Colonic mucosa (tissue), 4 donors: ENCODE results near the gene ATP6AP1. TPM values are rescaled to one million over a fixed set of nuclear protein-coding genes. Genes with fewer than 3 reads are reported as not detected.

Source experiments
- DNase-seq: peaks from one replicate; pipeline ENCODE4 v3.0.0-alpha.2; 2020
- H3K27ac ChIP-seq: fragments of 200-600 bp; one replicate; pipeline ENCODE4 v1.8.0; 2021
- H3K27me3 ChIP-seq: fragments of 200-600 bp; one replicate; pipeline ENCODE4 v1.8.0; 2021
- H3K36me3 ChIP-seq: fragments of 200-600 bp; one replicate; pipeline ENCODE4 v1.8.0; 2021
- H3K4me1 ChIP-seq: fragments of 200-600 bp; one replicate; pipeline ENCODE4 v1.8.0; 2021; ENCODE audit warnings: mild to moderate bottlenecking
- H3K4me3 ChIP-seq: fragments of 200-600 bp; one replicate; pipeline ENCODE4 v1.8.0; 2021
- H3K9ac ChIP-seq, 2 donors: one replicate each; pipeline ENCODE4 v1.7.0; 2013; ENCODE audit warnings: control low read depth in 2 of 2, low read depth in 2 of 2, low read length in 2 of 2
- H3K9me3 ChIP-seq: fragments of 200-600 bp; one replicate; pipeline ENCODE4 v1.8.0; 2021
- CTCF ChIP-seq: fragments of 200-600 bp; IDR thresholded peaks from one replicate; pipeline ENCODE4 v1.8.0; 2022; ENCODE audit warnings: antibody characterized with exemption, mild to moderate bottlenecking
- intact Hi-C: fragments of 100-400 bp; cut with DNase I; formaldehyde crosslinking; loops from one replicate; pipeline ENCODE4 v1.14.1; 2022
- total RNA-seq, 2 donors: library from RNA; stranded (reverse); fragmentation: NEBNext Ultra II Directional in 1 of 2; extraction: Animal tissue kit (Norgen Biotek cat#: 25700) in 1 of 2; gene quantifications; one replicate each; pipeline ENCODE4 v1.2.1, GENCODE V29; 2021
- donor health status: healthy.
- donor health status: DM: no; HTN: no; CAD: no.
- donor health status: DM: no; HTN: no; CAD: no.

ATP6AP1 gene
- total RNA-seq, 2 donors from 2014 or later, result 86.3 to 96.9 TPM

DNA sequence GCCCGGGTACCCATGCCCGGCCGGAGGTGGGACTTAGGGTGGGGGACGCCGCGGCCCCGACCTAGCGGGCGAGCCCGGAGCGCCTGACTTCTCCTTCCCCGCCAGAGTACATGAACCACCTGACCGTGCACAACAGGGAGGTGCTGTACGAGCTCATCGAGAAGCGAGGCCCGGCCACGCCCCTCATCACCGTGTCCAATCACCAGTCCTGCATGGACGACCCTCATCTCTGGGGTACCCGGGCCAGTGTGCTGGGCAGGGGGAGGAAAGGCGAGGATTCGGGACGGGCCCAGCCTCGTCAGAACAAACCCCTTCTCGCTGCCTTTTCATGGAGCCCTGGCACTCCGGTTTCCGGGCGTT lies 16.5 kb upstream of the ATP6AP1 start:
- no peaks in the 10 kb centered on the region for H3K4me1 ChIP-seq
- H3K9me3 ChIP-seq, result no peaks in the 10 kb centered on the region
- peak overlapping the region; percentile 81 to 84 for H3K9ac ChIP-seq
- H3K4me3 ChIP-seq, result peak overlapping the region; percentile 72
- no peak for TF ChIP-seq CTCF
- DNase-seq, result peak; percentile 79
- H3K27me3 ChIP-seq, result no peaks in the 10 kb centered on the region
- H3K36me3 ChIP-seq, result no peaks in the 10 kb centered on the region
- intact Hi-C loops, result no loop called here
- H3K27ac ChIP-seq, result peak overlapping the region; percentile 89

DNA sequence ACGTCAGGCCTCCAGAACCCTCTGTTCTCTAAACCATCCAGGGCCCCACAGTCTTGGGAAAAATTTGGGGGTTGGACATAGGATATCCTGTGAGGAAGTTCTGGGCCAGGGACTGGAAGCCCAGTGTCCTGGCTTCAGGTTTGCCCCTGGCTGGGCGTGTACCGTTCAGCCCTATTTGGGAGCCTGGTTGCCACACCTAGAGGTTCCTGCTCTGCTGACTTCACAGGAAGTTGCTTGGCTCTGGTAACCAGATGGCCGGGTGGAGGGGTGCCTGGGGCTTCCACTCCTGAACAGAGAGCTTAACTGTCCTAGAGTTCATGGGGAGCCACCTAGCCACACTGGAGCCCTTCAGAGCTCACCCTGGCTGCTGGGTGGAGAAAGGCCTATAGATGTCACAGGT lies 16.0 kb upstream of the ATP6AP1 start:
- no peaks in the 10 kb centered on the region for H3K27me3 ChIP-seq
- intact Hi-C loops, result no loop called here
- H3K4me1 ChIP-seq, result no peaks in the 10 kb centered on the region
- peak overlapping the region; percentile 89 for H3K27ac ChIP-seq
- no peaks in the 10 kb centered on the region for H3K9me3 ChIP-seq
- H3K4me3 ChIP-seq, result peak overlapping the region; percentile 72
- H3K9ac ChIP-seq, result peak overlapping the region; percentile 81 to 84
- no peak for TF ChIP-seq CTCF
- H3K36me3 ChIP-seq, result no peaks in the 10 kb centered on the region
- peak; percentile 41 for DNase-seq

DNA sequence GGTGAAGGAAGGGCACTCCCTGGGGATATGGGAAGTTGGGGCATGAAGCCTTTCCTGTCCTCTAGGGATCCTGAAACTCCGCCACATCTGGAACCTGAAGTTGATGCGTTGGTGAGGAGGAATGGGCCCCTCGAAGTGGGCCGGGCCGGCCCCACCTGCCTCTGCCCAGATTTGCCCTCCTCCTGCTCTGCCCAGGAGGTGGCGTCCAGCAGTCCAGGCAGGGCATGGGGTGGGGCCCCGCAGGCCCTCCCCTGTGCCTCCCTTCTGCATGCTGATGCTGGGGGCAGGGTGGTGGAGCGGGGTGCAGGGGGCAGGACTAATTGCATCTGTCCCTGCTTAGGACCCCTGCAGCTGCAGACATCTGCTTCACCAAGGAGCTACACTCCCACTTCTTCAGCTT lies 15.3 kb upstream of the ATP6AP1 start:
- H3K4me3 ChIP-seq, result no peak overlapping the region
- H3K27me3 ChIP-seq, result no peaks in the 10 kb centered on the region
- no peak overlapping the region for H3K27ac ChIP-seq
- H3K9me3 ChIP-seq, result no peaks in the 10 kb centered on the region
- DNase-seq, result no peak
- TF ChIP-seq CTCF, result no peak
- no peaks in the 10 kb centered on the region for H3K36me3 ChIP-seq
- peak overlapping the region in 1 of 2 donors; percentile 30 for H3K9ac ChIP-seq
- H3K4me1 ChIP-seq, result no peaks in the 10 kb centered on the region
- intact Hi-C loops, result no loop called here

- intact Hi-C loops, result no loop called here
Observed at GRCh38 chrX:154417157-154417556, 11.3 kb upstream of the ATP6AP1 start.

DNA sequence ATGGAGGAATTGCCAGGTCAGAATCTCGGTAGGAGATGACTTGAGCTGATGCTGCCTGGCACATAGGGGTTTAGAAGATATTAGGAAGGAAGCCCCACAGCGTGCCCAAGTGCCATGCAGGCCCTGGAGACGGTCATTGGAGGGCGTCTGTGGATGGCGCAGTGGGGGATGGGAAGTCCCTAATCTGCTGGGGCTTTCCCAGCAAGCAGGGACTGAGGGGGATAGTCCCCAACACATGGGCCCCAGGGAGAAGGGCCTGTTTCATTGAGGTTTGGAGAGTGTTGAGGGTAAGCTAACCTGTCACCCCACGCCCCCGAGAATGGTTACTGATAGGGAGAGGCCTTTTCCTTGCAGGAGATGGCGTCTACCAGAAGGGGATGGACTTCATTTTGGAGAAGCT lies 9.3 kb upstream of the ATP6AP1 start:
- H3K27ac ChIP-seq, result no peak overlapping the region
- H3K9me3 ChIP-seq, result no peaks in the 10 kb centered on the region
- H3K36me3 ChIP-seq, result no peaks in the 10 kb centered on the region
- H3K27me3 ChIP-seq, result no peaks in the 10 kb centered on the region
- H3K4me3 ChIP-seq, result no peak overlapping the region
- intact Hi-C loops, result no loop called here
- H3K4me1 ChIP-seq, result no peaks in the 10 kb centered on the region
- no peak for DNase-seq
- H3K9ac ChIP-seq, result no peak overlapping the region
- TF ChIP-seq CTCF, result no peak

More at GRCh38 chrX:154417157-154417556, 11.3 kb upstream of the ATP6AP1 start:
- Histone ChIP-seq H3K4me3 (no peak overlapping the region), H3K27me3 (no peaks in the 10 kb centered on the region), H3K36me3 (no peaks in the 10 kb centered on the region), H3K4me1 (no peaks in the 10 kb centered on the region), H3K27ac (no peak overlapping the region), H3K9me3 (no peaks in the 10 kb centered on the region), H3K9ac (no peak overlapping the region)
- no peak for TF ChIP-seq CTCF
- no peak for DNase-seq
